DOHH2 (cell line): Measurements from ENCODE around the gene ARRDC3.

Experiments used
- CTCF ChIP-seq: fragments of 200-600 bp; sonication (generic); IDR thresholded peaks from one replicate; pipeline ENCODE4 v1.5.1; 2014; ENCODE audit warnings: antibody characterized with exemption, mild to moderate bottlenecking, low read depth, low read length; ENCODE audit not compliant: poor library complexity, severe bottlenecking
- EZH2phosphoT487 ChIP-seq: fragments of 200-600 bp; sonication (generic); IDR thresholded peaks from 2 replicates; pipeline ENCODE4 v1.6.1; 2017; ENCODE audit warnings: borderline replicate concordance, mild to moderate bottlenecking, antibody characterized with exemption, low read length, moderate library complexity, mixed read lengths

- TF ChIP-seq CTCF (no peak), EZH2phosphoT487 (no peak)
Measured at GRCh38 chr5:91407204-91407603, 24.1 kb upstream of the ARRDC3 start.
